ENCODE results near the gene SPRY4.
"Not testable (repeated sequence)": the region's sequence is repeated elsewhere in the genome, so short reads cannot be mapped to it uniquely, and the experiment has no call there.

SPRY4 gene

GRCh38 chr5:142277796-142278195 lies 47.0 kb downstream of the SPRY4 start:
- intact Hi-C loops (cut with DNase I), result no loop called here
- no peak for DNase-seq

GRCh38 chr5:142276517-142276916 lies 48.3 kb downstream of the SPRY4 start:
- intact Hi-C loops (cut with DNase I), result no loop called here
- no peak for DNase-seq

GRCh38 chr5:142275496-142275895 lies 49.3 kb downstream of the SPRY4 start:
- intact Hi-C loops (cut with DNase I), result no loop called here
- no peak for DNase-seq

GRCh38 chr5:142272596-142272995 lies 52.2 kb downstream of the SPRY4 start:
- DNase-seq; intact Hi-C loops (cut with DNase I): not testable (repeated sequence)

- DNase-seq; intact Hi-C loops (cut with DNase I): not testable (repeated sequence)
These were observed 60.7 kb downstream of the SPRY4 start for GRCh38 chr5:142264084-142264483.

GRCh38 chr5:142263346-142263745 lies 61.5 kb downstream of the SPRY4 start:
- intact Hi-C loops (cut with DNase I), result no loop called here
- DNase-seq, result no peak

- DNase-seq, result no peak
- intact Hi-C loops (cut with DNase I), result no loop called here
These were observed 62.1 kb downstream of the SPRY4 start for GRCh38 chr5:142262683-142263082.
